AG10803 (cell line): ENCODE measurements around the gene CDC42EP2.

Source experiments
- DNase-seq: peaks from one replicate; pipeline ENCODE4 v3.0.0; 2010; ENCODE audit warnings: low read depth
- H3K4me3 ChIP-seq: 2 replicates; pipeline ENCODE4 v1.5.1; 2011; ENCODE audit warnings: mild to moderate bottlenecking, low read length, control low read depth
- TF ChIP-seq, protein P1 (sequence below): conservative IDR thresholded peaks from 2 replicates; pipeline ENCODE4 v1.5.1; 2011; ENCODE audit warnings: mild to moderate bottlenecking, low read length, control low read depth, inconsistent platforms

Gene CDC42EP2

GRCh38 chr11:65304613-65305012 is 10.1 kb upstream of the CDC42EP2 start:
- no peak for DNase-seq
- TF ChIP-seq, protein P1, sequence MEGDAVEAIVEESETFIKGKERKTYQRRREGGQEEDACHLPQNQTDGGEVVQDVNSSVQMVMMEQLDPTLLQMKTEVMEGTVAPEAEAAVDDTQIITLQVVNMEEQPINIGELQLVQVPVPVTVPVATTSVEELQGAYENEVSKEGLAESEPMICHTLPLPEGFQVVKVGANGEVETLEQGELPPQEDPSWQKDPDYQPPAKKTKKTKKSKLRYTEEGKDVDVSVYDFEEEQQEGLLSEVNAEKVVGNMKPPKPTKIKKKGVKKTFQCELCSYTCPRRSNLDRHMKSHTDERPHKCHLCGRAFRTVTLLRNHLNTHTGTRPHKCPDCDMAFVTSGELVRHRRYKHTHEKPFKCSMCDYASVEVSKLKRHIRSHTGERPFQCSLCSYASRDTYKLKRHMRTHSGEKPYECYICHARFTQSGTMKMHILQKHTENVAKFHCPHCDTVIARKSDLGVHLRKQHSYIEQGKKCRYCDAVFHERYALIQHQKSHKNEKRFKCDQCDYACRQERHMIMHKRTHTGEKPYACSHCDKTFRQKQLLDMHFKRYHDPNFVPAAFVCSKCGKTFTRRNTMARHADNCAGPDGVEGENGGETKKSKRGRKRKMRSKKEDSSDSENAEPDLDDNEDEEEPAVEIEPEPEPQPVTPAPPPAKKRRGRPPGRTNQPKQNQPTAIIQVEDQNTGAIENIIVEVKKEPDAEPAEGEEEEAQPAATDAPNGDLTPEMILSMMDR: no peak
- H3K4me3 ChIP-seq: no peak overlapping the region

- TF ChIP-seq, protein P1: no peak
- H3K4me3 ChIP-seq: no peak overlapping the region
- DNase-seq: no peak
Measured at GRCh38 chr11:65305501-65306268, 9.0 kb upstream of the CDC42EP2 start.

DNA sequence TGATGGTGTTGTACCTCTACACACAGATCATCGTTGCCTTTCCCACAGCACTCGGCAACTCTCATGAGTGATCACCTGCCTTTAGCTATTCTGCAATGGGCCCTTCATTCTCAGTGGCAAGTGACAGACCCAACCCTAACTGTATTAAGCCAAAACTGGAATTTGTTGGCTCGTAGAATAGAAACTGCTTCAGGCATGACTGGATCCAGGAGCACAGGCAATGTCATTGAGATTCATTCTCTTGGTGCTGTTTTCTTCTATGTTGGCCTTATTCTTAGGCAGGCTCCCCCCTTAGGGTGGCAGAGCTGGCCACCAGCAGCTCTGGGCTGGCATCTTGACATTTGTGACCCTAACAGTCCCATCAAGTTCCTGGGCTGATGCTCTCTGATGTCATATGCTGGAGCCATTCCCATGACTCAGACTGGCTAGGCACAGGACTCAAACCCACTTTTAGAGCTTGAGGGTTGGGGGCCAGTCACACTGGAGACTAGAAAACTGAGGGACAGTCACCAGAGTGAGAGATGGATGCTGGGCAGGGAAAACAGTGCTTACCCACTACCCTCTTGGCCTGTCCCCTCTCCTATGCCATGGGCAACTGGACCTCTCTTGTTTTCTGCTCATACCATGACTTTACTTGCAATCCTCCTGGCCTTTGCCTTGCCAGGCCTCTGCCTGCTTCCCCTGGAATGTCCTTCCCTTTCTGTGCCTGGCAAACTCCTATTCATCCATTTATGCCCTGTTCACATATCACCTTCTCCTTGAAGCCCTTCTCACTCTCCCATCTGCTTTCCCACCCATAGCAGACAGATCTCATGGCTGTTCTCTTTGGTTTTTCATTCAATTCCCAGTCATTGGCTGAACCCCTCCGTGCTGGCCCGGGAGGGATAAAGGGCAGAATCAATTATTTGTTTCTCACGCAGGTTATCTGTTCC is 7.1 kb upstream of the CDC42EP2 start:
- no peak overlapping the region for H3K4me3 ChIP-seq
- no peak for DNase-seq
- TF ChIP-seq, protein P1: no peak

- no peak overlapping the region for H3K4me3 ChIP-seq
- TF ChIP-seq, protein P1: no peak
- no peak for DNase-seq
Measured at GRCh38 chr11:65308281-65308891, 6.3 kb upstream of the CDC42EP2 start.

DNA sequence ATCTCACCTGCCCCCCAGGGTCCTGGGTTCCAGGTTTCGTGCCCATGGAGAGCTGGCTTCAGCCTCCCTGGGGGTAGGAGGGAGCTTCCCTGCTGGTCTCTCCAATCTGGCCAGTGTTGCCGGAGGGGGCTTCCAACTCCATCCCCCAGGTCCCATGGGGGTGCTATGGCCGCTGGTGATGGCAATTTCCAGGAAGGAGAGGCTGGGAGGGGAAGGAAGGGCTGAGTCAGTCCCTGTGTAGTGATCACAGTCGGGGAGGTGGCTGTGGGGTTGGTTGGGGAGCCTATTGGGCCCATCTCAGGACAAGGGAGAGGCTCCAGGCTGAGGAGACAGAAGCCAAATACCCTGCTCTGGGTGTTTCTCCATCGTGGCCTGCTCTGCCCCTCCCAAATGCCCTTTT is 5.7 kb upstream of the CDC42EP2 start:
- TF ChIP-seq, protein P1: no peak
- no peak overlapping the region for H3K4me3 ChIP-seq
- DNase-seq: no peak

DNA sequence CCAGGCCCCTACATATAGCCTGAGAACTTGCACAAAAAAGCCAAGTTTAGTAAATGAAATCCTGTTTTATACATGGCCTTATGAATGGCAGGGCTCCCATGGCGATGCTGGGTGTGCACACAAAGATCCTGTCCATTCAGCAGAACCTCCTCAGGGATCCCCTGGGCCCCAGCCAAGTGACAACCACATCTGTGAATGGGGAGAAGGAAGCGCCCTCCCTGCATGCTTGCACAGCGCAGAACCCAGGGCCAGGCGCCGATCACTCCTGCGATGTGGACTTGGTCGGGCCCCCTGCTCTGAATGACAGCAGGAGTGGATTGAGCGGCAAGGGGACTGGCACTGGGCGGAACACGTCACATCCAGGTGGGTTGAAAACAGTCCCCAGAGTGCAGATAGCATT is 4.5 kb upstream of the CDC42EP2 start:
- no peak for DNase-seq
- no peak overlapping the region for H3K4me3 ChIP-seq
- TF ChIP-seq, protein P1: no peak
